Measurements from ENCODE around the gene G0S2. TPM values are rescaled to one million over a fixed set of nuclear protein-coding genes. Genes with fewer than 3 reads are reported as not detected.
"Not testable (repeated sequence)": the region's sequence is repeated elsewhere in the genome, so short reads cannot be mapped to it uniquely, and the experiment has no call there.

G0S2 gene
- total RNA-seq, 1 donor from 2014 or later, result 67.4 TPM

DNA sequence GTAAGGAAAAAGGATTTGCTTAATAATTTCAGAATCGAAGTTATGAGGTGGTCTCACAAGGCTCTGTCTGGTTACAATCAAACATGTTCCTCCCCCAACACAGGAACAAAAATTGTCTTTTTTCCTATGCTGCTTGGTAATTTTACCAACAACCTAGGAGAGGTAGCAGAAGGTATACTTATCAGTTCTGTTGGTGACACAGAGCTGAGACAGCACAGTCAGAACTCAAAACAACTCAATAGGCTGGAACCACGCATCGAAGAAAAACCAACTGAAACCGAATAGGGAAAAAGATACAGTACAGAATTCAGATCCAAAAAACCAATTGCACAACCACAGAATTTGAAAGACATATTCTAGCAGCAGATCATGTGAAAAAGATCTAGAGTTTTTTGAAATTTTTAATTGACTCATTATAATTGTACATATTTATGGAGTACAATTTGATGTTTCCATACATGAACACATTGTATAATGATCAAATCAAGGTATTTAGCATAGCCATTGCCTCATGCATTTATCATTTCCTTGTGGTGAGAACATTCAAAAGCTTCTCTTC is 3.8 kb downstream of the G0S2 start:
- no peak for DNase-seq (ENCODE audit: low read depth)

DNA sequence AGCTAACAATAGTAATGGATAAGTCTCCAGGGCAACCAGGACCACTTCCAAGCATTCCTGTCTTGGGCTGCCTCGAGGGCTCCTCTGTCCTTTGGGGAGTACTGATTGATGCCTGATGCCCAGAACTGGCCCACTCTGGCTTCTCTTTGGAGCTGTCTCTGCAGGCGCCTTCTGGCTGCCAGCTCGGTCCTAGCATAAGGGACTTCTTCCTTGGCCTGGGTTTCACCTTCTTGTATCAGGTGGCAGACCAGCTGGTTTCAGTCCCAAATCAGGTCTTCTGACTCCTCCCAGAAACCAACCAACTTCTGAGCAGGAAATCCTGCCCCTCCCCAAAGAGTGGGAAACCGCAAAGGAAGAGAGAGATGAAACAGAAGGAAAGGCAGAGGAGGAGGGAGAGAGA is 10.6 kb downstream of the G0S2 start:
- DNase-seq (ENCODE audit: low read depth), result no peak

DNA sequence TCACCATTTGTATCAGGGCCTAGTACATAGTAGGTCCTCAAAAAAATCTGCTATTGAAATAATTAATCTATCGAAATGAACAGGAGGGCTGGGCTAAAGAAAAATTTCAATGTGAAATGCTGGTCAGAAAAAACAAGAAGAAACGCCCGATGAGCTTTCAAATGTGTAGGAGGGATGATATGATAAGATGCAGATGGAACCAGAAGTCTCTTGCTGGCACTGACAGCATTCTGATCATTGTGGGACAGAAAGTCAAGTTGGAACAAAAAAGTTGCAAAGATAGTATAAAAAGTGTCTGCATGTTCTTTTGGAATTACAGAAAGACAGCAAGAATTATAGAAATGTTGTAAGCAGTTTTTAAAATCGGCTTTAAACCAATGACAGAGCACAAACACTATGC is 11.1 kb downstream of the G0S2 start:
- no peak for DNase-seq (ENCODE audit: low read depth)

DNA sequence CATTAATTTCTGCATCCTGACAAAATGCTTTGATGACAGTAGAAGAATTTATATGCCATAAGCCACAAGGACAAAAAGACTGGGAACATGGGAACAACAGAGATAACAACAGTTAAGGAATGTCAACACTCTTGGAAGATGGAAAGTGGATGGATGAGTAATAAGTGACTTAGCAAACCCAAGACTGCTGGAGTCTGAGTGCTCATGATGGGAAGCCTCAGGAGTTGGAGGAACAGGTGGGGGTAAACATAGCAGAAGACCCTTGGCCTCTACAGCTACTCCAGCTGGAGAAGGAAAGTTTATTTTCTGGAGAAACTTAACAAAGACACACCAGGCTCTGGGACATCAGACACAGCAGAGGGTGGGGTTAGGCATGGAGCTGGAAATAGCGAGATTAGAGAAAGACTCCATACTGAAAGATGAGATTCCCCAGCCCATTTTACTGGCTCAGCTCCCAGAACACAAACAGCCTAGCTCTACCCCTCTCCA is 13.6 kb downstream of the G0S2 start:
- peak; percentile 59 for DNase-seq (ENCODE audit: low read depth)

DNA sequence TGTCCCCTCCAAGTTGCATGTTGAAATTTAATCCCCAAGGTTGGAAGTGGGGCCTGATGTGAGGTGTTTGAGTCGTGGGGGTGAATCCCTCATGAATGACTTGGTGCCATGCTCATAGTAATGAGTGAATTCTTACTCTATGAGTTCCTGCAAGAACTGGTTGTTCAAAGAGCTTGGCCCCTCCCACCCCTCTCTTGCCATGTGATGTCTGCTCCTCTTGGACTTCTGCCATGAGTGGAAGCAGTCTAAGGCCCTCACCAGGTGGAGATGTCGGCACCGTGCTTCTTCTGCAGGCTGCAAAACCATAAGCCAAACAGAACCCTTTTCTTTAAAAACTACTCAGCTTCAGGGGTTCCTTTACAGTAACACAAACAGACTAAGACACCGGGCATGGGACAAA is 14.3 kb downstream of the G0S2 start:
- DNase-seq (ENCODE audit: low read depth), result peak; percentile 46

DNA sequence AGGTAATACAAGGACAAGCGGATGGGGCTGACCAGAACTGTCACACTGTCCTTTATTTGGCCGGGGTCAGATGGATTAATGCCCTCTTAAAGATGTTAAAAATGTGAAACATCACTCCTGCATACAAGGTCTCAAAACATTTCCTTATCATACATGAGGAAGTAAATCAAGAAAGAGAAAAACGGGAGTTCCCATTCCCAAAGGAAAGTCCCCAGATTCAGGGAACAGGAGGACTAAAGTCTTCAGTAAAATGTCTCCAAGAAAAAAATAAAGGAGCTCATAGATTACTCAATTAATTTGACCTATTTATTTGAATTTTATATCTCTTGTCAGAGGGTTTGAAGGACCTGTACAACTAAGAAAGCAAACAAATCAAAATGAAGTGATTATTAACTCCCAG is 16.0 kb downstream of the G0S2 start:
- no peak for DNase-seq (ENCODE audit: low read depth)

DNA sequence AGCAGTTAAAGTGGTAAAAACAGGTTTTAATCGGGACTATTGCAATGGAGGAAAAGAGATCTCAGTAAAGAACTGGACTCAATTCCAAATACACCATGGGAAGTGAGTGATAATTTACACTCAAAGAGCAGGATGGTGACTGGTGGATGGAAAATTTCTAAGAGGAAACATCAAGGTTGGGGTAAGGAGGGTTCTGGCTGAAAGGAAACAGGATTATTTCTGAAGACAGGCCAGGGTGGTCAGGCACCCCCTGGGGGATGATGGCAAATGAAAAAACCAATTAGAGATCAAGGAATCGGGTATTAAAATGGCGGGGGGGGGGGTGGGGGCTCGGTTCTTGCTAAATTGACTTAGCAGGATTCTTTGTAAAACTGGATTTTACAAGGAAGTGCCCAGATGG is 17.1 kb downstream of the G0S2 start:
- DNase-seq (ENCODE audit: low read depth), result no peak

DNA sequence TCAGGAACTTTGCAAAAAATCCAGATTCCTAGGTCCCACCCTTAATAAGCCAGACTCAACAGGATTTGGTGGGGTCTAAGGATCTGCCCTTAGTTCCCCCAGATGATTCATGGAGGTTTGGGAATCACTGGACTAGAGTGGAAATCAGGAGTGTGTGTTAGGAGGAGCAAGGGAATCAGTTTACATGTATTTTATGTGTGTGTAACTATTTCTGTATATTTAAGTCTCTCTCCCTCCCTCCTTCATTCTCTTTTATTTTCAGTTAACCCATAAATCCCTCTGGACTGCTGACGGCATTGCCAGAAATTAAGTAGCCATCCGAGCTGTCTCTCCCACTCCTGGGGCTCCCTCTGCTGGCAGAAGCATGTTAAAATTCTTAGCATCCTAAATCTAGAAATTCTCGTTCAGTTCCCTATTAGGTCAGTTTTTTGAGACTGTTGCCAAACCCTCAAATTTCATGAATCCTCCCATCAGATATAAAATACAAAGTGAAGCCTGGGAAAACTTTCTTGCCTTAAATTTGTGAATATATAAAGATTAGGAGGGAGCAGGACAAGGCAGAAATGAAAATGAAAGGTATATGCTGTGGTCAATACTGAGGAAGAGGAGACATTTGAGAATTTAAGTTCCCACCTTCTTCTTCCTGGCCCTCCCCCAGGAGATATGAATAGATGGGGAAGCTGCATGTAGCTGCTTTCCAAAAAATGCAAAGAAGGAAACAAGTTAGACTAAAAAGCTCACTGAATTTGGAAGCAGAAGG is 17.7 kb downstream of the G0S2 start:
- peak; percentile 70 for DNase-seq (ENCODE audit: low read depth)

DNA sequence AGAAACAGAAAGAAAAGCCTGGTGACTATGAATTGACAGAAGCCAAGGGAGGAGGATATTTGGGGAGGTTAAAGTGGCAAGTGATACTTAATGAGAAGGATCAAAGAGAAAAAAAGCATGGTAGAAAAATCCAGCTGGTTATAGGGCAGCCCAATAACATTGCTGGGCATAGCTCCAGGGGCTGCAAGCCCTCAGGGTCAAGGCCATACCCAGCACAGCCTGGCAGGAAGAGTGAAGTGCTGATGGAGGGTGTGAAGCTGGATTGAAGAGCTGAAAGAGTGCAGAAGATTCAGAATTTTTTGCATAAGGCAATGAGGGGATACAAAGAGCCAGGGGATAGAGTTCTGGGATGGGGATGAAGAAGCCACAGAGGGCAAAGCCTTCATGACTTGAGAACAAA is 21.5 kb downstream of the G0S2 start:
- DNase-seq (ENCODE audit: low read depth), result no peak

DNA sequence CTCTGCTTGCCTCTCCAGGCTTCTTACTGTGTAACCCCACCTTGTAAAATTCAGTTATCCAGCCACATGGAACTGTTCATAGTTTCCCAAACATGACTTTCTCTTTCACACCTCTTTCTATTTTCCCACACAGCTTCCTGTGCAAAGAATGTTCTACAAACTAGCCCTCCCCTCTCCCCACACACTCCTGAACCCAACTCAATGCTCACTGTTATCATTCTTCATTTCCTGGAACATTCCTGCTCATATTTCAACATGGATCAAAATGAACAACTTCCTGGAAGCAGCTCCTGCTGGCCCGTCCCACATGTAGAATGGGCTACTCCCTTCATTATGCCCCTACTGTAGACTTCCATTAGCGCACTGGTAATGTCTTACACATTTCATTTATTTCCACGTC is 21.9 kb downstream of the G0S2 start:
- no peak for DNase-seq (ENCODE audit: low read depth)

DNA sequence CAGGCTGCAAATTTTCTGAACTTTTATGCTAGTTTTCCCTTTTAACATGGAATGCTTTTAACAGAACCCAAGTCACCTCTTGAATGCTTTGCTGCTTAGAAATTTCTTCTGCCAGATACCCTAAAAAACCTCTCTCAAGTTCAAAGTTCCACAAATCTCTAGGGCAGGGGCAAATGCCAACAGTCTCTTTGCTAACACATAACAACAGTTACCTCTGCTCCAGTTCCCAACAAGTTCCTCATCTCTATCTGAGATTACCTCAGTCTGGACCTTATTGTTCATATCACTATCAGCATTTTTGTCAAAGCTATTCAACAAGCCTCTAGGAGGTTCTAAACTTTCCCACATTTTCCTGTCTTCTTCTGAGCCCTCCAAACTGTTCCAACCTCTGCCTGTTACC is 25.5 kb downstream of the G0S2 start:
- not testable (repeated sequence) for DNase-seq (ENCODE audit: low read depth)

DNA sequence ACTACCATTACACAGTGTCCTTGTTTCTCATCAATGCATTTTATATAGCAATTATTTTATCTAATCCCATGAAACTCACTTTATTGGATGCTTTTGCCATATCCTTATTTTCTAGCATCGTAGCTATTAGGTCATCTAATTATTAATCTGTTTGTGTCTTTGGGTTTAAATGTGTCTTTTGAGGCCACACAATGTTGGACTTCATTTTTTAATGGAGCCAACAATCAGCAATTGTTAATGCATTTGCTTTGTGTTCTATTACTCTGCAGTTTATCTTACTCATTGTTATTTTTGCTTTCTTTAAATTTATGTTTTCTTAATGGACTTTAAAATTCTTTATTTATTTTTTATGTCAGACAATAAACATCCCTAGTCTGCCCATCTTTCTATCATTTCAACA is 27.6 kb downstream of the G0S2 start:
- no peak for DNase-seq (ENCODE audit: low read depth)

DNA sequence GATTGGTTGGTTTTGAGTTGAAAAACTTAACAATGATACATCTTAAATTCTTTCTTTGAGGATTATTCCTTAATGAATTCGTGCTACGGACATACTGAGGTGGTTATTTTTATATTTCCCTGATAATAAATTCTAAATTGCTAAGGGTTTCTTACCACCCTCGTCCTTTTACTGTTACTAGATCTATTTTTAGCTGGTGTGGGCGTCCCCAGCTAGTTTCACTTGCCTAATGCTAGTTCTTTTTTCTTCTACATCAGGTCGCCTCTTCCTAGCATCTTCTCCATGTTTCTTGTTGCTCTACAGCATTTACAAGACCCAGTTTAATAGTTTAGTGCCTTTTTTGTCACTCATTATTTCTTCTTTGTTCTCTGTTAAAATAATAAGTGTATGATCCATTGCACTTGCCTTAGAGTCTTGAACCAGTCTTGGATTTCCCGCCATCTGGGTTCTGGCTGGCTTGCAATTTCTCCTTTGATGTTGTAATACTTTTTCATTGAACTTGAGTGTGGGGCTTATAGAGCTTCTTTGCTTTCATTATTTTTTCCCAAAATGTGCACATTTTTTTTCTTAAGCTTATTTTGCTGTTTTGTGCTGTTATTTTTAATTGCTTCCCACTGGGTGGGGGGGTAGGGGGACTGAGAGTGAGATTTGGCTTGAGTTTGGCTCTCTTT is 28.8 kb downstream of the G0S2 start:
- no peak for DNase-seq (ENCODE audit: low read depth)

DNA sequence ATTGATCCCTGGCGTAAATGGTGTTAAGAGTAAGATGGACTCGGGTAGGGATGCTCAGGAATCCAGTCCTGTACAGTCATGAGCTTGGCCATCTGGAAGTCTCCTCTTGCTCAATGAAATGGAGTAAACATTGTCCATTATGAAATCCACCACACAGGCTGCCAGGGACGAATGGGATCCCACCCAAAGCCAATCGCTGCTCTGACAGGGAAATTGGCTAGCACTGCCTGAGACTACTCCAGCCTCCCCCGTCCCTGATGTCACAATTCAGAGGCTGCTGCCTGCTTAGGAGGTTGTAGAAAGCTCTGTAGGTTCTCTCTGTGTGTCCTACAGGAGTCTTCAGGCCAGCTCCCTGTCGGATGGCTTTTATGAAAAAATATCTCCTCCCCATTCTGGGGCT is 29.4 kb downstream of the G0S2 start, which contains the start of gene HSD11B1:
Gene HSD11B1, plus strand, starts transcription at position 263 of the 400 bp plus-strand sequence. Its CDS starts 97 bp downstream, at position 360.
- DNase-seq (ENCODE audit: low read depth), result no peak

DNA sequence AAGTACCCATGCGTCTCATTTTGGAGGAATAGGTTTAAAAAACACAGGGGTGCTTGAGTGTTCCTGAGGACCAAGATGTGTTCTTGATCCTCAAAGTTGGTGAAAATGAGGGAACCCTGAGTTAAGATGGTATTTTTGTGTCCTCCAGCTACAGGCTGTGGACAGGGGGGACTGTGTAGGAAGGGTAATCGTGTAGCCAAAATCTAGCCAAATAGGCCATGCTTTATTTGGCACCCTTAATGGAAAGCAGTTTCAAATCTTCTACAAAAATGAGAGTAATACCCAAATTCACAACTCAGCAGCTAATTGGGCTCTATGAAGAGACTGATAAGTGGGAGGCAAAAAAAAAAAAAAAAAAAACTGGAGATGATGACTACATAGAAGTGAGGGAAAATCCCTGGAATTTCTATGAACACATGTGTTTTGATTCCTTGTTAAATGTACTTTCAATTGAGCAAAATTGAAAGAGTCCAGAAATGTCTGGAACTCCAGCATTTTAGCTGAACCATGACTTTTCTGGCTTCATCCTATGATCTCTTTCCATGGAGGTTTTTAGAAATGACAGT is 29.9 kb downstream of the G0S2 start:
- DNase-seq (ENCODE audit: low read depth), result no peak

DNA sequence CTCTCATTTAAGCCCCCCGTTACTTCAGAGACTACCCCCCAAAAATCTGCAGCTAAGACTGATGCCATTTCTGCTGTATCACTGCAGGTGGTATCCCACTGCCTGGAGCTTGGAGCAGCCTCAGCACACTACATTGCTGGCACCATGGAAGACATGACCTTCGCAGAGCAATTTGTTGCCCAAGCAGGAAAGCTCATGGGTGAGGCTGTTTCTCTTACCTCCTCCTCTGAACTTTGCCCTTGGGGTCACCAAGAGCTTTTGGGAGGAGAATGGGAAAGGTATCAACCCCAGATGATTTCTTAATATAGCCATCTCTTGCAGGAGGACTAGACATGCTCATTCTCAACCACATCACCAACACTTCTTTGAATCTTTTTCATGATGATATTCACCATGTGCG is 31.4 kb downstream of the G0S2 start:
- DNase-seq (ENCODE audit: low read depth), result no peak

DNA sequence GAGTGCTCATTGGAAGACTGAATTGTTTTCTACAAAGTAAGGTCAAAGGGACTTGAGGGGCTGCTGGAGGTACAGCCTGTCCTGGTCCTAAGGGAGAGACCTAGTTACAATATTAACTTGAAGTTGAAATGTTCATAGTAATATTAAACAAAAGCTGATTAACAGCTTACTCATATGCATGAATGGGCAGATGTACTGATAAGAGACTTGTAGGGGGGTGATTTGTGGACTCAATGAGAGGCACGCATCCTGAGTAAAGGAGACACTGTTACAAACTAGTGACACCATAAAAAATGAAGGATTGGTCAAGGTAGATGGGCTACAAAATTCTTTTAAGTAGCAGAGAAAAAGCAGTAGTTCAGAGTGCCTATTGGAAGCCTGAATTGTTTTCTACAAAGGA is 32.1 kb downstream of the G0S2 start:
- no peak for DNase-seq (ENCODE audit: low read depth)

DNA sequence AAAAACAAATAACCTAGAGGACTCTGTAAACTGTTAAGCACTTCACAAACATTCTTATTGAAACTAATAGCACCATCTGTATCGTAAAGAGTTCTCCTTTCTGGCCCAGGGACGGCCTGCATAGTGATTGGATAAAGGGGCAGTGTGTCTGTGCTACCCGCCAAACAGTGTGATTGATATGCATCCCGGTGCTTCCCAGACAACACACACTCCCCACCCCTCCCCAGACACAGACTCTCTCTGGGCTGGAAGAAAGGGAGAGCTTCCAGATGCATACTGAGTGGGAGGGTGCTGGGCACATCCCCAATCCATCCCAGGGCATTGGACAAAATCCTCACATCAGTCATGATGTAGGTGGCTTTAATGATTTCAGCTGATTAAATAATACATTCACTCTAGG is 33.1 kb downstream of the G0S2 start:
- DNase-seq (ENCODE audit: low read depth), result no peak

DNA sequence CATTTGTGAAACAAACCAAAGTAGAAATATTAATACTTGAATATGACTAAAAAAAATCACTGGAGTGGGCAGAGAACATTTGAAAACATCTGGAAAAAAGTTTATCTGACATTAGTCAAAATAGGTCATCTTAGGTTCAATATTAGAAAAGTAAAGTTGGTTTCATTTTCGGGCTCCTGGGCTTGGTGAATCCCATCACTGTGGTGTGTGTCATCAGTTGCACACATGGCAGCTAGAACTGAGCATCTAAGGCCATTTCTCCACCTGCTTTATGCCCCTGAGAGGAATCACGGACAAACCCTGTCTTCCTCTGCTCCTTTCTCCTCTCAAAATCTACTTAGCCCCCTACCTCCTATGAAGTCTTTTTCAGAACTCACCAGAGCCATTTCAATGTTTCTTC is 34.9 kb downstream of the G0S2 start:
- DNase-seq (ENCODE audit: low read depth), result no peak

DNA sequence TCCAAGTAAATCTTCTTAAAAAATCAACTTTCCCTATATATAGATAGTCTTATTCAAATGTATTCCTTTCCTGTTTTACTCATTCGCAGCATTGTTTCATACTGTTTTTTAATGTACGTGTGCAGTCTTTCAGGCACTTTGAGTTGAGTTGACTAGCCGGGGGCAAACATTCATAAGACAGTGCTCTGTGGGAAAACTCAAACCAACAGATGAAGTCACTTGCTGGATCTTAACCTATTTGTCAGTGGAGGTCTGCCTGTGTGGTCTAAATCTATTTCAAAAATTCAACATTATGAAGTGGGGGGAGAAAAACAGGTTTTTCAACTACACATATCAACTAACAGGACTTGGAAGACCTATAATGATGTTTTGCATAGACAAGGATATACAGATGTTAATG is 35.6 kb downstream of the G0S2 start:
- DNase-seq (ENCODE audit: low read depth), result no peak

DNA sequence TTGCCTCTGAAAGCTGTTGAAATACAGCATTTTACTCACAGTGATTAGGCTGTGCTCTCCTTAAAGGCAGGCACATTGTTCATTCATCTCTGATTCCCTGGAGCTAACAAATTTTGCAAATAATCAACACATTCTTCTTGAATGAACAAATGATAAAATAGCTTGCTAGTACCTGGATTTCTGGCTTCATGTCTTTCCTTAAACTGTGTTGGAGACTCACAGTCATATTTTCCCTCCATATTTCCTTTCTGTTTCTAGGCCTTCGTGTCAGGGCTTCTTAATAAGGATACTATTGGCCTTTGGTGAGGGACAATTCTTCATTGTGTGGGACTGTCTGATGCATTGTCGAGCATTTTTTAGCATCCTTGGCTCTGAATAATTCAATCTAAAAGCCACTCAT is 39.1 kb downstream of the G0S2 start:
- no peak for DNase-seq (ENCODE audit: low read depth)

DNA sequence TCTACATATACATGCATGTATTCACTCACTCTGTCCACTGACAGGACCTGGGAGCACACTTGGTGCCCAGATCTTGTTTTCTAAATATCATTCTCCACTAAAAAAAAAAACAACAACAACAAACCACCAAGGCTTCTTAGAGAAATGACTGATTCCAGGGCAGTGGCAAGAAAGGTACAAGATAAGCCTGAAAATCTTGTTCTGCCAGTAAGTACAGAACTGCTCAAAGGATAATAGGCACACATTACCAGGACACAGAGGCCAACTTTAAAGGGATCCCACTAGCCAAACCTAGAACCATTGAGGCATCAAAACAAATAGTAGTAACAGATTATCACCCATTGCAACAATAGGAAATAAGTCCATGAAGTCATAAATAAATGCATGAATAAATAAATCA is 40.1 kb downstream of the G0S2 start:
- no peak for DNase-seq (ENCODE audit: low read depth)

DNA sequence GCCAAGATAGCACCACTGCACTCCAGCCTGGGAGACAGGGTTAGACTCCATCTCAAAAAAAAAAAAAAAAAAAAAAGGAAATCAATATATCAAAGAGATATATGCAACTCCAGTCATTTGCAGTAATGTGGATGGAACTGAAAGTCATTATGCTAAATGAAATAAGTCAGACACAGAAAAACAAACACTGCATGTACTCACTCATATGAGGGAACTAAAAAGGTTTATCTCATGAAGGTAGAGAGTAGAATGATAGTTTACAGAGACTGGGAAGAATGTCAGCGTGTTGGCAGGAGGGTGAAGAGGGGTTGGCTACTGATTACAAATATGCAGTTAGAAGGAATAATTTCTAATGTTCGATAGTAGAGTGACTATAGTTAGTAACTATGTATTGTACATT is 42.6 kb downstream of the G0S2 start:
- DNase-seq (ENCODE audit: low read depth), result no peak
